GM12873 (cell line): Measurements from ENCODE around the gene NR1D1.

Experiments
- TF ChIP-seq, protein P1 (sequence below): IDR thresholded peaks from 2 replicates; pipeline ENCODE4 v1.5.1; 2012; ENCODE audit warnings: low read depth, mild to moderate bottlenecking, moderate library complexity, low read length, control low read depth; ENCODE audit not compliant: insufficient read depth; ENCODE audit errors: missing control alignments

Gene NR1D1

DNA sequence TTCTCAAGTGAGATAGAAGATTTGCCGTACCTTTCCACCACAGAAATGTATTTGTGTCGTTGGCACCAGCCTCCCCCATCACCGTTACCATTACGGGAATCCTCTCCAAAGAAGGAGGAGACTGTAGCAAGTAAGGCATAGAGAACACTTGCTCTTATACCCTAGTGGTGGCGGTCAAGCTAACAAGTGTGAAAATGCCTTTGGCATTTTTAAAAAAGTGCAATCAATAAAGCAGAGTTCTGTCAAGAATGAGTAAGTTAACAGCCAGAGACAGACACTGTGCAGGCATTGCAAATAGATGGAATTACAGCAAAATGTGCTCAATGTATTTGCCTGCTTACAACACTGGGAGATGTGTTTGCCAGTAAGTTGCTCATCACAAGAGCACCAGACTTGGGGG is 29.1 kb upstream of the NR1D1 start:
- TF ChIP-seq, protein P1, sequence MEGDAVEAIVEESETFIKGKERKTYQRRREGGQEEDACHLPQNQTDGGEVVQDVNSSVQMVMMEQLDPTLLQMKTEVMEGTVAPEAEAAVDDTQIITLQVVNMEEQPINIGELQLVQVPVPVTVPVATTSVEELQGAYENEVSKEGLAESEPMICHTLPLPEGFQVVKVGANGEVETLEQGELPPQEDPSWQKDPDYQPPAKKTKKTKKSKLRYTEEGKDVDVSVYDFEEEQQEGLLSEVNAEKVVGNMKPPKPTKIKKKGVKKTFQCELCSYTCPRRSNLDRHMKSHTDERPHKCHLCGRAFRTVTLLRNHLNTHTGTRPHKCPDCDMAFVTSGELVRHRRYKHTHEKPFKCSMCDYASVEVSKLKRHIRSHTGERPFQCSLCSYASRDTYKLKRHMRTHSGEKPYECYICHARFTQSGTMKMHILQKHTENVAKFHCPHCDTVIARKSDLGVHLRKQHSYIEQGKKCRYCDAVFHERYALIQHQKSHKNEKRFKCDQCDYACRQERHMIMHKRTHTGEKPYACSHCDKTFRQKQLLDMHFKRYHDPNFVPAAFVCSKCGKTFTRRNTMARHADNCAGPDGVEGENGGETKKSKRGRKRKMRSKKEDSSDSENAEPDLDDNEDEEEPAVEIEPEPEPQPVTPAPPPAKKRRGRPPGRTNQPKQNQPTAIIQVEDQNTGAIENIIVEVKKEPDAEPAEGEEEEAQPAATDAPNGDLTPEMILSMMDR: no peak

DNA sequence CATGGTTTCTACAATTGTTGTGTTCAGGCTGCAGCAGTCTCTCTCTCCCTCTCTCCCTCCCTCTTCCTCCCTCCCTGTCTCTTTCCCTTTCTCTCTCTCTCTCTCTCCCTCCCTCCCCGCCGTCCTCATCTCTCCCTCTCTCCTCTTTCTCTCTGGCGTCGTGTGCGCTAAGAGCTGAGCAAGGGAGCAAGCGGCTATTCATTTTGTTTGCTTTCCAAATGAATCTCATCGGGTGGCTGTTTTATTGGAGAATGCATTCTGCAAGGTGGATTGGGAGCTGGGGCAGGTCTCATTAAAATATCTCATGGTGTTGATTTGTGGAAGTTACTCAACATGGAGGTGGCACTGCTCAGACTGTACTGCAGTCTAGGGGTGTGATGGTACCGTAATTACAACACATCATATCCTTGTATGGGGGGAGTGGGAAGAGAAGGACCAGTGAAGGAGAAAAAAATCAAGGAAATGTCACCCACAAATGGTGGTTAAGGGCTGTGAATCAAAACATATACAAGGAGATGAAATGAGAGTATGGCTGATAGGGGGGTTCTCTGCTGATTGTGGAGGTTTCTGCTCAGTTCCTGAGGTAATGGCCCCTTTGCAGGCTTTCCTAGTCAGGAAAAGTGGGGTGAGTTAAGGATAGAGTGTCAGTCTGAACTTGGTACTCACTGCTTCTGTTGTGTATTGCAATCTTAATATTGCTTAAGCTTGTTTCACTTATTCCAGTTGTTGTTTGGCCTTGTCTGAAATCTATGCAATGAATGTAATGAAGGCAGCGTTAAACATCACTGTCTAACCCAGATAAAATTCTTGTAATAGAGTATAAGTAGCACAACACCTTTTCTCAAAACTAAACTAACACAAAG is 24.1 kb upstream of the NR1D1 start:
- TF ChIP-seq, protein P1: no peak

DNA sequence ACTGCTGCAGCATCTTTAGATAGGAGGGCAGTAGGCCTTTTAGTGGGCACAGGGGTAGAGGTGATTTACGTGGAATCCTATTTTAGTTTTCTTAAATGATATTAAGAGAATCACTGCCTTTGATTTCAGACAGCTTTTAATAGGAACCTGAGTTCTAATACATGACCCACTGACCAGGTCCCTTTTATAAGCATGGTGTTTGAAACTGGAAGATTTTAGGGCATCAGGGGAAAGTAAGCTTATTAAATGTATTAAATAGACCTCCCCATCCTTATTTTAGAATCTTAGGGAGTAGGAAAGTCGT is 23.4 kb upstream of the NR1D1 start:
- TF ChIP-seq, protein P1: no peak

DNA sequence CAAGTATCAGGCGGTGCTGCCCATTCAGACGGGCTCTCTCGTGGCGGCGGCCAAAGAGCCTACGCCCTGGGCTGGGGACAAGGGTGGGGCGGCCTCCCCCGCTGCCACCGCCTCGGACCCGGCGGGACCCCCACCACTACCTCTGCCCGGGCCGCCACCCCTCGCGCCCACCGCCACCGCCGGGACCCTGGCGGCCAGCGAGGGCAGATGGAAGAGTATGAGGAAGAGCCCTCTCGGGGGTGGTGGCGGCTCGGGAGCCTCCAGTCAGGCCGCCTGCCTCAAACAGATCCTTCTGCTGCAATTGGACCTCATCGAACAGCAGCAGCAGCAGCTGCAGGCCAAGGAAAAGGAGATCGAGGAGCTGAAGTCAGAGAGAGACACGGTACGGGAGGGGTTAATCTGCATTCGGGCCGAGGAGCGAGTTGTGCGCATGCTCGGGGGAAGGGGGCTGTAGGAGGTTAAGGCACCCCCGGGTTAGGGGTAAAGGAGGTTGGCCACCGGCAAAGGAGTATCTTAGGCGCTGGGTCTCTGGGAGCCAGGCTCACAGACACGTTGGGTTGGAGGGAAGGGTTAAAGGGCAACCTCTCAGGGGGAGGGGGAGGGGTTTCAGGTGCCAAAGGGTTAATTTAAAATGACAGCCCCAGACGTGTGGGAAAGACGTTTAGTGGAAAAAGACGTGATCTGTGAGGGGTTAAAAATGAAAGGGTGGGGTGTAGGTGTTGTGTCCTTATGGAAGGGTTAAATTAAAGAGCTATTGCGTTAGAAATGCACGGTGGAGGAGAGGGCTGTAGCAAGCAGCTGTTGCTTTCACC is 22.8 kb upstream of the NR1D1 start:
- TF ChIP-seq, protein P1: peak; percentile 26

DNA sequence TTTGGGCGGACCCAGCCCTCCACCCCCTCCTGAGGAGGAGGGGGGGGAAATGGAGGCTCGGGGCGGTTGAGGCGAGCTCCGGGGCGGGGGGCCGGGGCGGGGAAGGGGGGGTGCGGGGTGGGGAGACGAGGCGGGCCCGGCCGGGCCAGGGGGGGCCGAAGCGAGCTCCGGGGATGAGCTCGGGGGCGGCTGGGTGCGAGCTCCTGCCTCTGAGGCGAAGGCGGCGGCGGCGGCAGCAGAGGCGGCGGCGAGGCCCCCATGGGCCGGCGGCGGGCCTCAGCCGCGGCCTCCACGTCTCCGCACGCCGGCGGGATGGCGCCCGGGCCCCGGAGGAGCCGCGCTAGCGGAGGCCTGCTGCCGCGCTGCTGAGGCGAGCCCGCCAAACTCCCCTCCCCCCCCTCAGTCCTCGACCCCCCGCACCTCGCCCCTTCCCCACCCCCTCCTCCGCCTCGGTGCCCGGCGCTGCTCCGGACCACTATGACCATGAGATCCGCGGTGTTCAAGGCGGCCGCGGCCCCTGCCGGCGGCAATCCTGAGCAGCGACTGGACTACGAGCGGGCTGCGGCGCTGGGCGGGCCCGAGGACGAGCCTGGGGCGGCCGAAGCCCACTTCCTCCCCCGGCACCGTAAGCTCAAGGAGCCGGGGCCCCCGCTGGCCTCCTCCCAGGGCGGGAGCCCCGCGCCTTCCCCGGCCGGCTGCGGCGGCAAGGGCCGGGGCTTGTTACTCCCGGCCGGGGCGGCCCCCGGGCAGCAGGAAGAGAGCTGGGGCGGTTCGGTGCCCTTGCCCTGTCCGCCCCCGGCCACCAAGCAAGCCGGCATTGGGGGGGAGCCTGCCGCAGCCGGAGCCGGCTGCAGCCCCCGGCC is 22.0 kb upstream of the NR1D1 start:
- TF ChIP-seq, protein P1: no peak

DNA sequence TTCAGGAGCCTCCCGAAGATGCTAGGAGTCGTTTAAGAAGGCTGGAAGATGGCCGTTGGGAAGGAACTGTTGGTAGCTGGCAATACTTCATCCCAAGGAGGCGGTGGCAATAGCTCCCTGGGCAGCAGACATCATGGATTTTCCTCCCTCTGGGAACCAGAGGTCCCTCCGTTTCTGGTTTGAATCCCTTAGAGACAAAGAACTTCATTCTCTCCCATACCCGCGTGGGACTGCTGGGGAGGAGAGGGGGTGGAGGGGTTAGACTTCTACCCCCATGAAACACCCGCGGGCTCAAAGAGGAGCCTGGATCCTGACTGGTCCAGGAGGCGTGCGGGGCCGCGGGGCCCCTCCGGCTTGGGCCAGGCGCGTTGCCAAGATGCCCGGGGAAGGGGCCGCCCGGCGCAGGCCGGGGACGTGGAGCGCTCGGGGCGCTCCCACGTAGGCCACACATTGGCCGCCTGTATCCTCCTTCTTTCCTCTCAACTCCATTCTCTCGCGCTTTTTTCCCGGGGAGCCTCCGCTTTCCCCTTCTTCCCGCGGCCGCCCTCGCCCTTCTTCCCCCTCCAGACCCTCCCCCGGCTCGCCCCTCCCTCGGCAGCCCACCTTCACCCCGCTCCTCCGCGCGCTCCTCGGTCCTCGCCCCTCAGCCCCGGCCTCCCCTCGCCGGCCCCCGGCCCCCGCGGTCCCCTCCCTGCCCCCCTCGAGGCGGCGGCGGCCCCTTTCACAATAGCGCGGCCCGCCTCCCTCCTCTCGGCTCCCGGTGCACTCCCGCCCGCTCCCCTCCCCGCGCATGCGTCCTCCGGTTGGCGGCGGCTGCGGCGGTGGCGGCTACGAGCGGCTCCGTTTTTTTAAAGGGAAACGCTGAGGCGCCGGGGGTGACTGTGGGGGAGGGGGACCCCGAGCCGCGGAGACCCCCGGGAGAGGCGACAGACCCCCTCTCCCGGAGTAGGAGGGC is 21.1 kb upstream of the NR1D1 start, which contains the start of gene MSL1:
TSS of gene MSL1 (plus strand) at position 791 of the 955 bp plus-strand sequence. CDS start 642 bp downstream, outside the sequence.
- TF ChIP-seq, protein P1: no peak
